Small intestine (tissue), 7 donors: ENCODE results near the gene FLNA. TPM values are rescaled to one million over a fixed set of nuclear protein-coding genes. Genes with fewer than 3 reads are reported as not detected.
A peak's percentile ranks its signal among the peaks of the same experiment; 100 is the strongest.

Experiments
- DNase-seq, 2 donors: peaks; one replicate each; pipeline versions ENCODE4 v3.0.0 to v3.0.0-alpha.2; 2013
- FAIRE-seq: peaks from 2 replicates; lab custom pipeline; 2012; peaks lifted over from hg19 to GRCh38; lab: Jason Lieb, UNC
- H3K27ac ChIP-seq, 3 donors: one replicate each; pipeline ENCODE4 v1.5.1; 2013; ENCODE audit warnings: low read length in 2 of 3, mild to moderate bottlenecking in 2 of 3, control low read depth in 1 of 3, inconsistent platforms in 1 of 3, low read depth in 1 of 3, moderate library complexity in 1 of 3
- H3K27me3 ChIP-seq, 3 donors: one replicate each; pipeline ENCODE4 v1.6.1; 2013; ENCODE audit warnings: low read length in 3 of 3, inconsistent platforms in 1 of 3; ENCODE audit not compliant: control insufficient read depth in 3 of 3, insufficient read depth in 3 of 3
- H3K36me3 ChIP-seq, 3 donors: one replicate each; pipeline ENCODE4 v1.6.1; 2013; ENCODE audit warnings: low read length in 3 of 3, inconsistent platforms in 1 of 3, low read depth in 1 of 3, mild to moderate bottlenecking in 1 of 3, moderate library complexity in 1 of 3; ENCODE audit not compliant: control insufficient read depth in 3 of 3, insufficient read depth in 2 of 3
- H3K4me1 ChIP-seq, 3 donors: one replicate each; pipeline ENCODE4 v1.6.1; 2013; ENCODE audit warnings: low read length in 2 of 3, inconsistent platforms in 1 of 3, low read depth in 1 of 3, mild to moderate bottlenecking in 1 of 3, moderate library complexity in 1 of 3; ENCODE audit not compliant: control insufficient read depth in 3 of 3, insufficient read depth in 2 of 3
- H3K4me3 ChIP-seq, 3 donors: one replicate each; pipeline ENCODE4 v1.5.1; 2013; ENCODE audit warnings: low read length in 3 of 3, control low read depth in 1 of 3, inconsistent platforms in 1 of 3, low read depth in 1 of 3, mild to moderate bottlenecking in 1 of 3, moderate library complexity in 1 of 3
- H3K9me3 ChIP-seq, 2 donors: one replicate each; pipeline ENCODE4 v1.6.1; 2013; ENCODE audit warnings: low read depth in 1 of 2, low read length in 1 of 2; ENCODE audit not compliant: control insufficient read depth in 2 of 2, insufficient read depth in 1 of 2
- WGBS, 3 donors: extraction: QIAGEN DNeasy Blood & Tissue Kit; methylation state at CpG; one replicate each; pipeline ENCODE4 v1.1.7; 2013; 5-methylcytosine and 5-hydroxymethylcytosine counted together
- polyA plus RNA-seq, 4 donors: library from polyadenylated mRNA; stranded (reverse) in 3 of 4; unstranded in 1 of 4; fragments of 200-250 nt in 3 of 4; fragments of 120-200 nt in 1 of 4; gene quantifications; one replicate each; pipeline versions ENCODE4 v1.2.1 to v1.2.3, GENCODE V29; 2013
- donor health status: healthy with polysubstance abuse.
- donor health status: control.
- donor health status: control.
- donor health status: Bipolar disorder and iron deficiency.
- donor health status: healthy.

Gene FLNA
- polyA plus RNA-seq, 4 donors: 19.2 to 251 (median 73.8) TPM

DNA sequence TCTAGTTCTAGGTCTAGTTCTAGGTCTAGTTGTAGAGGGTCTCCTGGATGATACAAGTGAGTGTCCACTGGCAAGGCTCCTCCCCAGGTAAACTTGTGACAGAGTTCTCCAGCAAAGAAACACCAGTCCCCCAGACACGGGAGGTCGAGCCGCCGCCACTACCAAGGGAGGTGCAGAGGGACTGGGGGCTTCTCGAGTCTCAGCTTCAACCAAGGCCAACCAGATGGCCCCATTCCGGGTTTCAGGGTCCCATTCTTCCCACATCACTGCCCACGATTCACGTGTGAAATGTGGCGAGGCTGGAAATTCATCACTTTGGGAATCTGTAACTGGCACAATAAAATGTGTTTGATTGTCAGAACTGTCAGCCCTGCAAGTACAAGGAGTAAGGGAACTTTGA lies 41.3 kb downstream of the FLNA start:
- H3K27me3 ChIP-seq: no peaks in the 10 kb centered on the region
- WGBS, 3 donors: 88 to 94% (median 90%) methylated on average over 9 of the region's 9 CpGs
- H3K4me1 ChIP-seq: no peaks in the 10 kb centered on the region
- no peak for FAIRE-seq
- H3K4me3 ChIP-seq: no peak overlapping the region
- no peaks in the 10 kb centered on the region for H3K9me3 ChIP-seq
- no peaks in the 10 kb centered on the region for H3K36me3 ChIP-seq
- DNase-seq: no peak
- H3K27ac ChIP-seq: no peak overlapping the region

DNA sequence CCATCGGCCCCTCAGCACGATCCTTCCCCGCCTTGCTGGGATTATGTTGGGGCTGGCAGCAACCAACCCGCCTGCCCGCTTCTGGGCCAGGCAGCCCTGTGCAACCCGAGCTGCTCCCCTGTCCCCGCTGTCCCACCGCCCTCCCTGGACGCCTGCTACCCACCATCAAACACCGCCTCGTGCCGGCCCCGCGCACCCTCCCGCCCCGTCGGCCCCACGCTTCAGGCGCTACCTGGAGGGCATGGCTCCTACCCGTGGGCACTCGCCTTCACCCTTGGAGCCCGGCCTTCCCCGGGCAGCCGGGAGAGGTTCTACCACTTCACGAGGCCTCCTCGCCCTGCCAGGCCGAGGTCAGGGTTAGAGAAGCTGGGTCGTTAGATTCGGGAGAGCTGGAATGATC lies 41.9 kb downstream of the FLNA start:
- WGBS, 3 donors: 88 to 96% (median 93%) methylated on average over 22 to 29 of the region's 29 CpGs
- FAIRE-seq (no peak), DNase-seq (no peak)
- no peaks in the 10 kb centered on the region for H3K4me1 ChIP-seq
- H3K36me3 ChIP-seq: no peaks in the 10 kb centered on the region
- H3K4me3 ChIP-seq: no peak overlapping the region
- no peaks in the 10 kb centered on the region for H3K9me3 ChIP-seq
- H3K27me3 ChIP-seq: no peaks in the 10 kb centered on the region
- no peak overlapping the region for H3K27ac ChIP-seq

DNA sequence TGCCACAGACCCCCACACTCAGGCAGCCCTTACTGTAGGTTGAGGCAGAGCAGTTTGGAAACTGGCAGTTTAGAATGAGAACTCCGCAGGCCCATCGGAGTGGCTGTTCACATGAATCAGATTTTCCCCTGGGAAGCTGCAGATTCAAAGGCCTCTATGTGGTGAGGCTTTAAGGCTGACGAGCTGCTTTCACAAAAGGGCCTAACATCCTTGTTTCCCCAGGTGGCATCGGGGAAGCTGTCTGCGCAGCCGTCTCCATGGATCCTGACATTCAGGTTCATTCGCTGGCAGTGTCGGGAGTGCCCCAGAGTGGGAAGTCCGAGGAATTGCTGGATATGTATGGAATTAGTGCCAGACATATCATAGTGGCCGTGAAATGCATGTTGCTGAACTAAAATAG lies 45.1 kb downstream of the FLNA start:
- H3K4me3 ChIP-seq: no peak overlapping the region
- no peak for FAIRE-seq
- H3K27me3 ChIP-seq: no peaks in the 10 kb centered on the region
- no peak overlapping the region for H3K27ac ChIP-seq
- 70 to 78% (median 78%) methylated on average over 10 of the region's 10 CpGs for WGBS, 3 donors
- no peaks in the 10 kb centered on the region for H3K9me3 ChIP-seq
- DNase-seq: no peak
- H3K4me1 ChIP-seq: no peaks in the 10 kb centered on the region
- no peaks in the 10 kb centered on the region for H3K36me3 ChIP-seq

DNA sequence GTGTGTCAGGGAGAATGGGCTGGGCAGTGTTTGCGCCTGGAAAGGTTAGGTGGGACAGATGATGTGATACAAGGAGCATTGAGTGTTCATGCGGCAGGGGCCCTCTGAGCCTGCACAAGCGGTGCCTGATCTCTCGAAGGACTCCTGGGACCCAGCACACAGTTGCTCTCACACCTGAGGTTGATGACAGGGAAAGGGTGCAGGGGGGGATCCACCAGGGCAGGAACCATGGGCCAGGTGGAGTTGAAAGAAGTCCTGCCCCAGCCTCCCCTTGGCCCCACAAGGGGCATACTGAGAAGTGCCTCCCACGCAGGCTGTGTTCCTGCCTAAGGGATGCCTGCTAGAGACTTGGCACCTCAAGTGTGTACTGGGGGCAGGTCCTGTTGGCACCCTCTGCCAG lies 45.8 kb downstream of the FLNA start:
- Histone ChIP-seq H3K4me3 (no peak overlapping the region), H3K27me3 (no peaks in the 10 kb centered on the region), H3K9me3 (no peaks in the 10 kb centered on the region), H3K27ac (no peak overlapping the region), H3K4me1 (no peaks in the 10 kb centered on the region), H3K36me3 (no peaks in the 10 kb centered on the region)
- WGBS, 3 donors: 85 to 96% (median 95%) methylated on average over 5 of the region's 5 CpGs
- no peak for FAIRE-seq
- DNase-seq: no peak

DNA sequence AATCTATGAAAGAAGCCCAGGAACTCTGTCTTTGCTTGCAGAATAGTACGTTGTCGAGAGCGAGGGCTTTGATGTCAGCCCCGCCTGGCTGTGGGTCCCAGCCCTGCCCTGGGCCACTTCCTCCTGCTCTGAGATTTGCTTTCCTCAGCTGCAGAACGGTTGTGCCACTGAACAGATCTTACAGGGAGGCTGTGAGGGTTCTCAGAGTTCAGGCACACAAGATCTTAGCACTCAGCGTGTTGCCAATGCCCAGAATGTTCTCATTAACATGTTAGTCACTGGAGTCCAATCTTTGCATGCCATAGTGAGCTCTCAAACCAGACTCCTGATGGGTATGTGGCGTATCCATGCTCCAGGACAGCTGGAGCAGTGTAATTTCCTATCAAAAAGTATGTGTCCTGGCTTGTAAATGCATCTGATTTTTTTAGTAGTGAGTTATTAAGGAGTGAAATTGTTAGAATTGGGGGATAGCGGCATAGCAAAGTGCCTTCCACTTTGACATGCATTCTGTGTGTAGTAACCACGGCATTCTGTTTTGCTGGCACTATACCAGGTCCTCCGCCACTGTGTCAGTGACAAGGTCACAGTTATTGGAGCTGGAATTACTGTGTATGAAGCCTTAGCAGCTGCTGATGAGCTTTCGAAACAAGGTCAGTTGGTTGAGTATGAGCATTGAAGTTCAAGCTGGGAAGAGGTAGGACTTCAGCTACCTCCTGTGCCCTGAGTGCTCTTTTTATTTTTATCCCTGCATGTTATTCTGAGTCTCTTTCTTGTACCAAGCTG lies 47.2 kb downstream of the FLNA start:
- no peak overlapping the region for H3K27ac ChIP-seq
- WGBS, 3 donors: 27 to 51% (median 32%) methylated on average over 11 of the region's 11 CpGs
- DNase-seq (no peak), FAIRE-seq (no peak)
- H3K36me3 ChIP-seq: no peaks in the 10 kb centered on the region
- H3K4me3 ChIP-seq: no peak overlapping the region
- H3K9me3 ChIP-seq: no peaks in the 10 kb centered on the region
- H3K4me1 ChIP-seq: no peaks in the 10 kb centered on the region
- no peaks in the 10 kb centered on the region for H3K27me3 ChIP-seq

DNA sequence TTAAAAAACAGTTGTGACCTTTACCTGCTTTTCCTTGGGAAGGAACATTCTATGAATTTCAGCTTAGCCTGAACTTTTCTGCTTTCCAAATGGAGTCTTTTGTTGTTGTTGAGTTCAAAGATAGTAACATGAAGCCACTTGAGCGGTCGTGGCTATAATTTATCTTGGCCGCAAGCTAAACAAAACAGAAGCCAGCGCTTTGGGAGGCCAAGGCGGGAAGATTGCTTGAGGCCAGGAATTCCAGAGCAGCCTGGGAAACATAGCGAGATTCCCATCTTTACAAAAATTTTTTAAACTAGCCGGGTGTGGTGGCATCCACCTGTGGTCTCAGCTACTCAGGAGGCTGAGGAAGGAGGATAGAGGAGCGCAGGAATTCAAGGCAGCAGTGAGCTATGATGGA lies 48.9 kb downstream of the FLNA start:
- H3K4me3 ChIP-seq: no peak overlapping the region
- no peaks in the 10 kb centered on the region for H3K9me3 ChIP-seq
- no peaks in the 10 kb centered on the region for H3K27me3 ChIP-seq
- no peak for DNase-seq
- FAIRE-seq: no peak
- no peak overlapping the region for H3K27ac ChIP-seq
- no peaks in the 10 kb centered on the region for H3K36me3 ChIP-seq
- WGBS, 3 donors: 60 to 75% (median 67%) methylated on average over 8 of the region's 8 CpGs
- H3K4me1 ChIP-seq: no peaks in the 10 kb centered on the region

DNA sequence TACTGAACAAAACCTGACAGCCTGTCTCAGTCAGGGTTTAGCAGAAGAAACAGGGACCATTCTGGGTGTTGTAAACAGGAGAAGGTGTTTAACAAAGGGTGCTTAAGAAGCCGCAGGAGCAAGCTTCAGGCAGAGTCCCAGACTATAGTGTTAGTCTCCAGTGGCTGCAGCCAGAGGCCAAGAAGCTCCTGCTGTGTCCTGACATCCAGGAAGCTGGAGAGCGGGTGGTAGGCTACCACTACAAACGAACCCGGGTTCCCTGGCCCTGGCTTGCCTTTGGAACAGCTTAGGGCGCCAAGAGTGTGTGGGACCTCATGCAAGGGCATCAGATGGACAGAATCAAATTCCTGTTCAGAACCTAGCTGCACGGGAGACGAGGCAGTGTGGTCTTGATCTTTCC lies 50.9 kb downstream of the FLNA start:
- Histone ChIP-seq H3K27ac (no peak overlapping the region), H3K4me3 (no peak overlapping the region), H3K36me3 (no peaks in the 10 kb centered on the region), H3K27me3 (no peaks in the 10 kb centered on the region), H3K4me1 (no peaks in the 10 kb centered on the region), H3K9me3 (no peaks in the 10 kb centered on the region)
- FAIRE-seq (no peak), DNase-seq (no peak)
- WGBS, 3 donors: 57 to 71% (median 67%) methylated on average over 7 of the region's 7 CpGs

DNA sequence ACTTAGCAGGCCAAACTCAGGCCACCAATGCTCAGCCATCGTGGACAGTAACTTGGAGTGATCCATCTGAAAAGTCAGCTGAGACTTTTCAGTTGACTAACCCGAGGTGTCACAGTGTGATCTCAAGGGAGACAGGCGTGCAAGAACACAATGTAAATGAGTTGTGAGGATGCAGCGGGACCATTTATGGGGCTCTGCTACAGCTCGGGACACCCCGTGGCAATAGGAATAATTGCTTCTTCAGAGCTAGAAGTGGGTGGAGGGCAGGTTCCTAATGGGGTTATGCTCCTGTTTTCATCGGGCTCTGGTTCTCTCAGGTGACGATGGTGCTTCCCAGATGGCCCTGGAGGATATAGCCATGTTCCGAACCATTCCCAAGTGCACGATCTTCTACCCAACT lies 51.5 kb downstream of the FLNA start:
- no peak for DNase-seq

DNA sequence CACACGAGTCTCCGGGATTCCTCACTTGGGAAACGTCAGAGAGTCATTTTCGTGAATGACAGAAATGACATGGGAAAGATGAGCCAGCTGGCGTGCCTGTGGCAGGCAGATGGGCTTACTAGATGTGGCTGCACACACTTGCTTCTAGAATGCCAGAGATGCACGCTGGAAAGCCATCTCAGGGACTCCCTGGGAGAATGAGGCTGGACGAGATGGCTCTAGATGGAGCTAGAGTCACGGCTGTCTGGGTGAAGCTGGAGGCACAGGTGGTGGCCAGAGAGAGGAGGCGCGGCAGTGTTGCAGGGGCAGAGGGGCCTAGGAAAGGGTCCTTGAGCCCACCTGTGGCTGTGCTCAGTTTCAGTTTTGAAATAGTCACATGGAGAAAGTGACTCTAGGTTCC lies 52.8 kb downstream of the FLNA start:
- peak in 1 of 2 donors; percentile 10 for DNase-seq
- no peaks in the 10 kb centered on the region for H3K36me3 ChIP-seq
- no peak for FAIRE-seq
- no peaks in the 10 kb centered on the region for H3K9me3 ChIP-seq
- H3K27me3 ChIP-seq: no peaks in the 10 kb centered on the region
- 45 to 58% (median 54%) methylated on average over 8 to 10 of the region's 10 CpGs for WGBS, 3 donors
- no peaks in the 10 kb centered on the region for H3K4me1 ChIP-seq
- no peak overlapping the region for H3K4me3 ChIP-seq
- H3K27ac ChIP-seq: no peak overlapping the region

More for the DNA sequence above, 51.5 kb downstream of the FLNA start:
- no peak overlapping the region for H3K4me3 ChIP-seq
- no peaks in the 10 kb centered on the region for H3K36me3 ChIP-seq
- no peaks in the 10 kb centered on the region for H3K4me1 ChIP-seq
- no peak for FAIRE-seq
- no peak overlapping the region for H3K27ac ChIP-seq
- no peaks in the 10 kb centered on the region for H3K9me3 ChIP-seq
- WGBS, 3 donors: 74 to 83% (median 77%) methylated on average over 10 of the region's 10 CpGs
- H3K27me3 ChIP-seq: no peaks in the 10 kb centered on the region
